GM12865 (cell line): Measurements from ENCODE around the gene MPO.

Experiments
- DNase-seq: peaks from one replicate; pipeline ENCODE4 v3.0.0; 2010; ENCODE audit warnings: low read depth
- H3K4me3 ChIP-seq: 2 replicates; pipeline ENCODE4 v1.5.1; 2011; ENCODE audit warnings: mild to moderate bottlenecking, low read depth, low read length, control low read depth
- TF ChIP-seq, protein P1 (sequence below): IDR thresholded peaks from 2 replicates; pipeline ENCODE4 v1.5.1; 2011; ENCODE audit warnings: low read length, control low read depth, low read depth, inconsistent platforms; ENCODE audit not compliant: insufficient read depth; ENCODE audit errors: missing control alignments

The MPO gene

DNA sequence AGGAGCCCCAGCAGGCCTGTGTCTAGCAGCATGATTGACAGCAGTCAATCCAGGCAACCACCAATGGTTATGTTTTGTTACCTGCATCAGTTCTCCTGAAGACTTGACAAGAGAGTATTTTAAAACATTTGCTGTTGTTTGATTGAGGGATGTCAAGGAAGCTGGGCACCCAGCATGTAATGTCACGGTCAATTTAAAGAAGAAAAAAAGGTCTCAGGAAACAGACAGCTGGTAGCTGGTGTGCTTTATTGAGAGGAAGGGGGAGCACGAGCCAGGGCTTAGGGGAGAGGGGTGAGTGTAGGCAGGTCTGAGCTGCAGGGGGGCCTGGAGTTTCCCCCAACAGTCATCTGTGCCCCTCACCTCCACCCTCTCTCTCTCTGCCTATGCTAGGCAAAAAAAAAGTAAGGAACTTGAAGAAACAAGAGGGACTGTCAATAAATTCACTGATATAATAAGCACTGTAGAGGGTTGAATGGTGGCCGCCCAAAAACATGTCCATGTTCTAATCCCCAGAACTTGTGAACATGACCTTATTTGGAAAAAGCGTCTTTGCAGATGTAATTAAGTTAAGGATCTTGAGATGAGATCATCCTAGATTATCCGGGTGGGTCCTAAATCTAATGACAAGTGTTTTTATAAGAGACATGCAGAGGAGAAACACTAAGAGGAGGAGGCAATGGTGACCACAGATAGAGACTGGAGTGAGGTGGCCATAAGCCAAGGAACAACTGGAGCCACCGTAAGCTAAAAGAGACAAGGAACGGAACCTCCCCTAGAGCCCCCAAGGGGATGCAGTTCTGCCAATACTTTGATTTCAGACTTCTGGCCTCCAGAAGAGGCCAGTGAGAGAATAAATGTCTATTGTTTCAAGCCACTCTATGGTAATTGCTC, 33.3 kb upstream of the MPO start:
- TF ChIP-seq, protein P1, sequence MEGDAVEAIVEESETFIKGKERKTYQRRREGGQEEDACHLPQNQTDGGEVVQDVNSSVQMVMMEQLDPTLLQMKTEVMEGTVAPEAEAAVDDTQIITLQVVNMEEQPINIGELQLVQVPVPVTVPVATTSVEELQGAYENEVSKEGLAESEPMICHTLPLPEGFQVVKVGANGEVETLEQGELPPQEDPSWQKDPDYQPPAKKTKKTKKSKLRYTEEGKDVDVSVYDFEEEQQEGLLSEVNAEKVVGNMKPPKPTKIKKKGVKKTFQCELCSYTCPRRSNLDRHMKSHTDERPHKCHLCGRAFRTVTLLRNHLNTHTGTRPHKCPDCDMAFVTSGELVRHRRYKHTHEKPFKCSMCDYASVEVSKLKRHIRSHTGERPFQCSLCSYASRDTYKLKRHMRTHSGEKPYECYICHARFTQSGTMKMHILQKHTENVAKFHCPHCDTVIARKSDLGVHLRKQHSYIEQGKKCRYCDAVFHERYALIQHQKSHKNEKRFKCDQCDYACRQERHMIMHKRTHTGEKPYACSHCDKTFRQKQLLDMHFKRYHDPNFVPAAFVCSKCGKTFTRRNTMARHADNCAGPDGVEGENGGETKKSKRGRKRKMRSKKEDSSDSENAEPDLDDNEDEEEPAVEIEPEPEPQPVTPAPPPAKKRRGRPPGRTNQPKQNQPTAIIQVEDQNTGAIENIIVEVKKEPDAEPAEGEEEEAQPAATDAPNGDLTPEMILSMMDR, result no peak
- no peak for DNase-seq
- no peak overlapping the region for H3K4me3 ChIP-seq

DNA sequence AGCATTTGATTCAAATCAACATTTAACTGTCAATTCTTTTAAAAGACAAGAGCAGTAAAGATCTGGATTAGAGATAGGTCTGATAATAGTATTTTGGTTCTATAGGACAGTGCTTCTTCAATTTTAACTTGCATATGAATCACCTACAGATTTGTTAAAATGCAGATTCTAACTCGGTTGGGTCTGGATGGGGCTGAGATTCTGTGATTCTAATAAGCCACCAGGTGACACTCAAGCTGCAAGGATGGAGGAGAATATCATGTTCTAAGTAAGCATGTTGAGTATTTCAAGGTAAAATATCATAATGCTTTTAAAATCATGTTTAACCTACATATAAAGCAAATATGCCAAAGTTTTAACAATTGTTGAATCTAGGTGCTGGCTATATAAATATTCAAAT, 32.1 kb upstream of the MPO start:
- no peak for DNase-seq
- no peak overlapping the region for H3K4me3 ChIP-seq
- TF ChIP-seq, protein P1, result no peak

DNA sequence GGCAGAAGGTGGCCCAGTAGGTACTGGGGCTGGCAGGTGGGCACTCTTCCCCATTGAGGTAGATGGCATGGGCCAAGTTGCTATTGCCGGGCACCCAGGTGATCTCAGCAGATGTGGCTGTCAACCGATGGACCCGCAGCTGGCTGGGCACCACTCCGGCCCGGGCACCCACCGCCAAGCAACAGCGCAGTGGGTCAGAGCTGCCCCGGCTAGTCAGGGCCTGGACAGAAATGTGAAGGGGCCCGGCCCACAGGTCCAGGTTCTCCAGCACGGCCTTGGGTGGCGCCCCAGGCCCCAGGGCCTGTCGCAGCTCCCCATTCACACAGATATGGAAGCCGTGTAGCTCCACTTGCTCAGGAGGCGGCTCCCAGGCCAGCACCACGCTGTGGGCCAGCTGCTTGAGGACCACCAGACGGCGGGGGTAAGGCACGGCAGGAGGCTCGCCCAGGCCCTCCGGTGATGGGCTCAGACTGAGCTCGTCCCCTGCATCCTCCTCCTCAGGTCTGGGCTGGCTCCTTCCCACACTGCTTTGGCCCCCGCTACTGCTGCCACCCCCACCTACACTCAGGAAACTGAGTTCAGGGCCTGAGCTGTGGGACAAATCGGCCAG, 31.4 kb upstream of the MPO start:
- TF ChIP-seq, protein P1, result no peak
- DNase-seq, result no peak
- no peak overlapping the region for H3K4me3 ChIP-seq

DNA sequence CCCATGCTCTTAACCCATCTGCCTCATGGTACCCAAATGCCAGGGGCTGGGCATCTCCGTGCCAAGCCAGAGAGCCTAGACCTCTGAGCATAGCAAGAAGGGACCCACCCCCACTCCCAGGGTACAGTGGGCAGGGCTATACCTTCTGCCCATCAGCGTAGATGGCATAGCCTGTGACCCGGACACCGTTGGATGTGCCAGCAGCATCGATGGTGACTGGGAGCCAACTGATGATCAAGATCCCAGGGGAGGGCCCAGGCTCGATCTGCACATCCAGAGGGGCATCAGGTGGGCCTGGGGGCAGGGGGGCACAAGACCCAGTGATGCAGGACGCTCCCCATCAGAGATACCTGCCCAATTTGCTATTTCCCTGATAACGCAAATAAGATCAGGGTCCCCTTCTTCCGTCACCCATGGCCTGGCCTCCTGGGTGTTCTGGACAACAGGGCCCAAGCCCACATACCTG, 30.7 kb upstream of the MPO start:
- no peak overlapping the region for H3K4me3 ChIP-seq
- TF ChIP-seq, protein P1, result no peak
- no peak for DNase-seq

DNA sequence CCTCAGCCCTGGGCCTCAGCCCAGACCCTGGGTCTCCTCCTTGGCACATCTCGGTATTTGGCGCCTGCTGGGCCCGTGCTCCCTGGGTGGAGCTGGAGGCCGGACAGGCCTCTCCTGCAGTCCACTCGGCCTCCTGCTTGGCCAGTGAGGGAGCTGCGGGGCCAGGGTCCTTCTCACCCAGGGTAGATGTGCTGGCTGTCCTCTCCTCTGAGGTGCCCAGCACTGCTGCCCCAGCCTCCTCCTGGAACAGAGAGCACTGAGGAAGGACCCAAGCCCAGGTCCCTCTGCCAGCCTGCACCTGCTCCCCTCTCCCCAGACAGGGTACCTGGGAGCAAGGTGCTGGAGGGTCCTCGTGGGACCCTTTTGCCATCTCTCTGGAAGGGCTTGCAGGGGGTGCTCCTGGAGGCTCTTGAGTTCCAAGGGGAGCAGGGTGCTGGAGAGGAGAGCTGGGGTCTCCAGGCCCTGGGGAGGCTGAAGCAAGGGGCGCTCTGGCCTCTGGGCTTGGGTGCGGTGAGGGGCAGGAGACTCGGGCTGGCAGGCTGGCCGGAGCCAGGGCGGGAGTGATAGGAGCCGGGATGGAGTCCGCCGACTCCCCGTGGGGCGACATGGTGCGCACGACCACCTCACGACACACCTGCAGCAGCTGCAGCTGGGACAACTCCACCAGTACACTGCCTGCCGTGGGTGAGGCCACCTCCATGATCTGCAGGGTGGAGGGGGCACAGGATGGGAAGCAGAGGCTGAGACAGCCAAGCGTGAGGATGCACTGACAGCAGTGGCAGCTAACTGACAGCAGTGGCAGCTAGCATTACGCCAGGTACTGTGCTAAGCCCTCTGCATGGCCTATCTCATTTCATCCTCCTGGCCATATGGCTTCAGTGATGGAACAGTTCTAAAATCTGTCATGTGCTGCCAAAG, 30.0 kb upstream of the MPO start:
- no peak overlapping the region for H3K4me3 ChIP-seq
- TF ChIP-seq, protein P1, result no peak
- DNase-seq, result no peak

DNA sequence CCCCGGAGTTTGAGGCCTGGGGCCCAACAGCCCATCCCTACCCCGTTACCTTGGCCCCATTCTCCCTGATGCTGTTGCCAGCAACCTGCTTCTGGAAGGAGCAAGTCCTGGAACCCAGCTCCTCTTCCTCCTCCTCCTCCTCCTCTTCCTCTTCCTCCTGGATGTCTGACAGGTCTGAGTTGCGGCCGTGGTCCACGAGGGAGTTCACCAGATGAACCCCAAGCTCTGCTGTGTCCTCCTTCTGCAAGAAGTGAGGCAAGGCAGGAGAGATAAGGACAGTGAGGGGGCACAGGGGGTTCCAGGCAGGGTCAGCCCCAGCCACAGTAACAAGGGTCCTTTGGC, 29.2 kb upstream of the MPO start:
- TF ChIP-seq, protein P1, result no peak
- no peak for DNase-seq
- no peak overlapping the region for H3K4me3 ChIP-seq
